Upper lobe of left lung (tissue), 4 donors: Measurements from ENCODE around the gene JCHAIN.

Experiments
- EP300 ChIP-seq, 4 donors: sonication (generic); formaldehyde crosslinking; IDR thresholded peaks; one replicate each; pipeline ENCODE4 v1.5.1; 2017; ENCODE audit warnings: antibody characterized with exemption in 4 of 4, control low read depth in 2 of 4
- POLR2A ChIP-seq, 4 donors: fragments of 450-650 bp; IDR thresholded peaks; one replicate each; pipeline ENCODE4 v1.5.1; 2016 to 2017; ENCODE audit warnings: antibody characterized with exemption in 4 of 4, mild to moderate bottlenecking in 2 of 4
- POLR2AphosphoS5 ChIP-seq, 2 donors: sonication (generic); formaldehyde crosslinking; IDR thresholded peaks; one replicate each; pipeline ENCODE4 v1.5.1; 2017; ENCODE audit warnings: antibody characterized with exemption in 2 of 2
- TF ChIP-seq, protein P1 (sequence below), 6 experiments: fragments of 450-650 bp in 4 of 6; fragments of 200-600 bp in 2 of 6; sonication (generic) in 2 of 6; IDR thresholded peaks; one replicate each; pipeline ENCODE4 v1.5.1; 2016 to 2019; ENCODE audit warnings: antibody characterized with exemption in 6 of 6

GRCh38 chr4:70703619-70704214 is 37.4 kb upstream of the JCHAIN start:
- TF ChIP-seq, protein P1, sequence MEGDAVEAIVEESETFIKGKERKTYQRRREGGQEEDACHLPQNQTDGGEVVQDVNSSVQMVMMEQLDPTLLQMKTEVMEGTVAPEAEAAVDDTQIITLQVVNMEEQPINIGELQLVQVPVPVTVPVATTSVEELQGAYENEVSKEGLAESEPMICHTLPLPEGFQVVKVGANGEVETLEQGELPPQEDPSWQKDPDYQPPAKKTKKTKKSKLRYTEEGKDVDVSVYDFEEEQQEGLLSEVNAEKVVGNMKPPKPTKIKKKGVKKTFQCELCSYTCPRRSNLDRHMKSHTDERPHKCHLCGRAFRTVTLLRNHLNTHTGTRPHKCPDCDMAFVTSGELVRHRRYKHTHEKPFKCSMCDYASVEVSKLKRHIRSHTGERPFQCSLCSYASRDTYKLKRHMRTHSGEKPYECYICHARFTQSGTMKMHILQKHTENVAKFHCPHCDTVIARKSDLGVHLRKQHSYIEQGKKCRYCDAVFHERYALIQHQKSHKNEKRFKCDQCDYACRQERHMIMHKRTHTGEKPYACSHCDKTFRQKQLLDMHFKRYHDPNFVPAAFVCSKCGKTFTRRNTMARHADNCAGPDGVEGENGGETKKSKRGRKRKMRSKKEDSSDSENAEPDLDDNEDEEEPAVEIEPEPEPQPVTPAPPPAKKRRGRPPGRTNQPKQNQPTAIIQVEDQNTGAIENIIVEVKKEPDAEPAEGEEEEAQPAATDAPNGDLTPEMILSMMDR (IDR thresholded peaks at IDR 0.05), result no peak
- no peak for TF ChIP-seq POLR2A (IDR thresholded peaks at IDR 0.05)
- TF ChIP-seq EP300 (IDR thresholded peaks at IDR 0.05), result peak in 1 of 4 donors; percentile 29
- no peak for TF ChIP-seq POLR2AphosphoS5 (IDR thresholded peaks at IDR 0.05)
